B cell (primary cell): Measurements from ENCODE around the gene ARHGAP4. TPM values are rescaled to one million over a fixed set of nuclear protein-coding genes. Genes with fewer than 3 reads are reported as not detected.

Source experiments
- ATAC-seq: fragments of 200-7000 bp; cut with Tn5 transposase; one replicate; pipeline ENCODE4 v1.10.0; 2021; ENCODE audit warnings: low read depth, mild to moderate bottlenecking, moderate number of reproducible peaks, moderate library complexity
- CTCF ChIA-PET: fragments of 350-600 bp; sonication (Branson Sonifier 250); formaldehyde crosslinking; loops from one replicate; lab custom pipeline; 2021; ENCODE audit warnings: antibody characterized with exemption, inconsistent platforms; lab: Charles Lee
- POLR2A ChIA-PET: fragments of 350-600 bp; sonication (Branson Sonifier 250); formaldehyde crosslinking; loops from one replicate; lab custom pipeline; 2021; ENCODE audit warnings: antibody characterized with exemption; lab: Charles Lee
- DNase-seq: peaks from one replicate; pipeline ENCODE4 v3.0.0; 2013
- H2AFZ ChIP-seq: 2 replicates; pipeline ENCODE4 v1.6.1; 2012; ENCODE audit warnings: mild to moderate bottlenecking, low read depth, low read length; ENCODE audit not compliant: insufficient read depth, poor library complexity, severe bottlenecking
- H3K27ac ChIP-seq, 2 donors: 1 replicate in 1 of 2; 2 replicates in 1 of 2; pipeline ENCODE4 v1.5.1; 2012 to 2013; ENCODE audit warnings: low read length in 2 of 2, mild to moderate bottlenecking in 2 of 2, moderate library complexity in 1 of 2
- H3K27me3 ChIP-seq, 4 experiments: fragments of 200-600 bp in 1 of 4; sonication (generic) in 1 of 4; replicated peaks in 1 of 4; 1 replicate in 2 of 4; 2 replicates in 2 of 4; pipeline versions ENCODE4 v1.6.1 to v1.7.0; 2013 to 2016; ENCODE audit warnings: low read length in 3 of 4, mild to moderate bottlenecking in 2 of 4, mixed read lengths in 1 of 4, moderate library complexity in 1 of 4; ENCODE audit not compliant: insufficient read depth in 4 of 4, control insufficient read depth in 3 of 4; ENCODE audit errors: control extremely low read depth in 1 of 4
- H3K36me3 ChIP-seq, 2 experiments: replicated peaks in 1 of 2; 1 replicate in 1 of 2; 2 replicates in 1 of 2; pipeline versions ENCODE4 v1.6.1 to v1.7.1; 2013; ENCODE audit warnings: low read length in 1 of 2; ENCODE audit not compliant: insufficient read depth in 2 of 2, control insufficient read depth in 1 of 2; ENCODE audit errors: control extremely low read depth in 1 of 2, extremely low read depth in 1 of 2
- H3K4me1 ChIP-seq, 2 donors: fragments of 200-600 bp in 1 of 2; sonication (generic) in 1 of 2; 1 replicate in 1 of 2; 2 replicates in 1 of 2; pipeline versions ENCODE4 v1.5.1 to v1.6.1; 2013 to 2017; ENCODE audit warnings: low read length in 2 of 2; ENCODE audit not compliant: control insufficient read depth in 2 of 2, insufficient read depth in 2 of 2
- H3K4me2 ChIP-seq: replicated peaks from 2 replicates; pipeline ENCODE3; 2012; ENCODE audit warnings: mild to moderate bottlenecking, low read depth, low read length; ENCODE audit not compliant: poor library complexity, severe bottlenecking
- H3K4me3 ChIP-seq, 5 experiments: fragments of 200-600 bp in 1 of 5; sonication (generic) in 1 of 5; 1 replicate in 3 of 5; 2 replicates in 2 of 5; pipeline versions ENCODE4 v1.5.1 to v1.7.0; 2011 to 2016; ENCODE audit warnings: low read length in 4 of 5, mild to moderate bottlenecking in 4 of 5, low read depth in 2 of 5, control low read depth in 1 of 5, moderate library complexity in 1 of 5; ENCODE audit not compliant: insufficient read depth in 1 of 5; ENCODE audit errors: control extremely low read depth in 1 of 5, extremely low read depth in 1 of 5
- H3K79me2 ChIP-seq: fragments of 200-600 bp; sonication (generic); one replicate; pipeline ENCODE4 v1.6.0; 2016; ENCODE audit warnings: low read length; ENCODE audit not compliant: control insufficient read depth, insufficient read depth
- H3K9ac ChIP-seq: fragments of 200-600 bp; sonication (generic); 2 replicates; pipeline ENCODE4 v1.6.1; 2017; ENCODE audit warnings: mild to moderate bottlenecking, low read length, moderate library complexity
- H3K9me3 ChIP-seq, 3 donors: one replicate each; pipeline versions ENCODE4 v1.6.1 to v1.7.1; 2013; ENCODE audit warnings: low read length in 2 of 3; ENCODE audit not compliant: control insufficient read depth in 2 of 3, insufficient read depth in 1 of 3; ENCODE audit errors: control extremely low read depth in 1 of 3
- H4K20me1 ChIP-seq: 2 replicates; pipeline ENCODE4 v1.6.0; 2012; ENCODE audit warnings: mild to moderate bottlenecking, low read length; ENCODE audit not compliant: insufficient read depth, control insufficient read depth, poor library complexity, severe bottlenecking
- H3K27ac Mint-ChIP-seq: one replicate; pipeline ENCODE4 v1.8.0; 2021; ENCODE audit warnings: mixed read lengths
- H3K27me3 Mint-ChIP-seq: one replicate; pipeline ENCODE4 v1.8.0; 2021; ENCODE audit warnings: mixed read lengths
- H3K4me1 Mint-ChIP-seq: one replicate; pipeline ENCODE4 v1.8.0; 2021; ENCODE audit warnings: mixed read lengths
- H3K4me3 Mint-ChIP-seq: one replicate; pipeline ENCODE4 v1.8.0; 2021; ENCODE audit warnings: mixed read lengths
- H3K9me3 Mint-ChIP-seq: one replicate; pipeline ENCODE4 v1.8.0; 2022; ENCODE audit warnings: mixed read lengths; ENCODE audit not compliant: insufficient read depth
- EZH2 ChIP-seq: IDR thresholded peaks from 2 replicates; pipeline ENCODE4 v1.6.1; 2012; ENCODE audit warnings: borderline replicate concordance, low read depth, mild to moderate bottlenecking, moderate library complexity, low read length; ENCODE audit not compliant: insufficient read depth, poor library complexity, severe bottlenecking
- WGBS: methylation state at CpG from one replicate; pipeline ENCODE4 v1.1.5; 2013; ENCODE audit warnings: missing lambda C conversion rate; ENCODE audit not compliant: insufficient coverage; 5-methylcytosine and 5-hydroxymethylcytosine counted together
- intact Hi-C: fragments of 100-400 bp; cut with micrococcal nuclease; formaldehyde crosslinking; loops from one replicate; pipeline ENCODE4 v1.10.0; 2022
- polyA plus RNA-seq: library from polyadenylated mRNA; depleted of rRNA; stranded (reverse); fragments of >200 nt; gene quantifications from 2 replicates; pipeline ENCODE4 v1.2.3, GENCODE V29; 2012
- total RNA-seq, 2 donors: library from RNA; stranded (reverse); fragments of 120-200 nt in 1 of 2; gene quantifications; 1 replicate in 1 of 2; 2 replicates in 1 of 2; pipeline versions ENCODE4 v1.2.3 to v1.2.4, GENCODE V29; 2013 to 2022
- TF ChIP-seq, protein P1 (sequence below): fragments of 200-600 bp; IDR thresholded peaks from one replicate; pipeline ENCODE4 v1.8.0; 2022; ENCODE audit warnings: antibody characterized with exemption, mild to moderate bottlenecking

ARHGAP4 gene
- total and polyA plus RNA-seq, 2 donors (not counting 1 experiment from before 2014, with no cell fraction given): 242 to 711 TPM

DNA sequence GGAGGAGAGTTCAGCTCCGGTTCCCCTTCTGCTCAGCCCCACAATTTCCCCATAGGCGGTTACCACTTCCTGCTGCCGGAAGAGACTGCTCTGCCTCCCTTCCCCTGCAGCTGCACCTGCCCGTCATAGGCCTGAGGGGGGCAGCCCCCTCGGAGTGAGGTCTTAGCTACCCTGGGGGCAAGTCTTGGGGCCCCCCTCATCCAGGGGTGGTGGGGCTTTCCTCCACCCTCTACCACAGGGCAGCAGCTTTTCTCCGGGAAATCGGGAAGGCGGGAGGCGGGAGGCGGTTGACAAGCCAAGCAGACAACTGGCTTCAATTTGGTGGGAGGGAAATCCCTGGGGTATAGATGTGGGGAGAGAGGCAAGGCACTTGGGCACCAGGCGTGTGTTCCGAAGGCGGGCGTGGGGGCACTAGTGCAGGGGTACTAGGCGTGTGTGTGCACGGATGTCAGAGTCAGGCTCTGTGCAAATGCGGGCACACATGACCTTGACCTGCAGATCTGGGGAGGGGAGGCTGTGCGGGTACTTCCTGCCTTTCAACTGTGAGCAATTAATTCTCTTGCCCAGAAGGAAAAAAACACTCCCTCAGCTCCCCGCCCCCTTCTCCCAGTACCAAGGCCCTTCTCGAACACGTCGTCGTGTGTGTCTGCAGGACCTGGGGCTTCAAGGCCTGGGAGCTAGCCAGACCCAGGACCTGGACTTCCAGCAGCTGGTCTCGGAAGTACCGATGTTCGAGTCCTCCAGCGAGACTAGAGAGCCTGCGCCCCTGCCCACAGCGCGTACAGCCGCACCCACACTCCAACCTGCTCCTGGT is 1.0 kb upstream of the ARHGAP4 start:
- intact Hi-C loops: loop anchor here (1.0 to 5.0 kb wide), 3 partner anchors 8 to 444 kb away; partner anchors contain the start of genes L1CAM and NAA10
- H3K4me3 ChIP-seq: peak overlapping the region; percentile 73 to 88 (median 78)
- peak overlapping the region; percentile 39 for H2AFZ ChIP-seq
- H4K20me1 ChIP-seq: peaks cover 14% of the 10 kb centered on the region
- no peaks in the 10 kb centered on the region for H3K27me3 Mint-ChIP-seq
- peak; percentile 48 for ATAC-seq
- POLR2A ChIA-PET: interaction anchor here (0.5 to 5.2 kb wide), 17 partner anchors 9 to 563 kb away, joined by 3 to 58 read pairs (median 5); partner anchors contain the start of genes HCFC1, IDH3G, RENBP and RPL10
- peak overlapping the region; percentile 98 for H3K4me2 ChIP-seq
- peak overlapping the region; percentile 96 for H3K9ac ChIP-seq
- H3K27ac ChIP-seq: peak overlapping the region; percentile 96 to 98
- peaks cover 43 to 56% of the 10 kb centered on the region in 2 donors for H3K4me1 ChIP-seq
- H3K27me3 ChIP-seq: no peaks in the 10 kb centered on the region
- no peaks in the 10 kb centered on the region for H3K9me3 Mint-ChIP-seq
- H3K9me3 ChIP-seq: no peaks in the 10 kb centered on the region
- peak overlapping the region; percentile 98 for H3K27ac Mint-ChIP-seq
- peaks cover 0 to 26% of the 10 kb centered on the region in 2 experiments for H3K36me3 ChIP-seq
- peaks cover 32% of the 10 kb centered on the region for H3K79me2 ChIP-seq
- TF ChIP-seq, protein P1, sequence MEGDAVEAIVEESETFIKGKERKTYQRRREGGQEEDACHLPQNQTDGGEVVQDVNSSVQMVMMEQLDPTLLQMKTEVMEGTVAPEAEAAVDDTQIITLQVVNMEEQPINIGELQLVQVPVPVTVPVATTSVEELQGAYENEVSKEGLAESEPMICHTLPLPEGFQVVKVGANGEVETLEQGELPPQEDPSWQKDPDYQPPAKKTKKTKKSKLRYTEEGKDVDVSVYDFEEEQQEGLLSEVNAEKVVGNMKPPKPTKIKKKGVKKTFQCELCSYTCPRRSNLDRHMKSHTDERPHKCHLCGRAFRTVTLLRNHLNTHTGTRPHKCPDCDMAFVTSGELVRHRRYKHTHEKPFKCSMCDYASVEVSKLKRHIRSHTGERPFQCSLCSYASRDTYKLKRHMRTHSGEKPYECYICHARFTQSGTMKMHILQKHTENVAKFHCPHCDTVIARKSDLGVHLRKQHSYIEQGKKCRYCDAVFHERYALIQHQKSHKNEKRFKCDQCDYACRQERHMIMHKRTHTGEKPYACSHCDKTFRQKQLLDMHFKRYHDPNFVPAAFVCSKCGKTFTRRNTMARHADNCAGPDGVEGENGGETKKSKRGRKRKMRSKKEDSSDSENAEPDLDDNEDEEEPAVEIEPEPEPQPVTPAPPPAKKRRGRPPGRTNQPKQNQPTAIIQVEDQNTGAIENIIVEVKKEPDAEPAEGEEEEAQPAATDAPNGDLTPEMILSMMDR: no peak
- no peak for TF ChIP-seq EZH2
- CTCF ChIA-PET: interaction anchor here (0.6 to 13.1 kb wide), 5 partner anchors 11 to 110 kb away, joined by 3 to 325 read pairs (median 3); partner anchors contain the start of gene RENBP
- DNase-seq: peak; percentile 92
- peak overlapping the region; percentile 92 for H3K4me3 Mint-ChIP-seq
- 0% methylated on average over 17 of the region's 31 CpGs for WGBS
- H3K4me1 Mint-ChIP-seq: peaks cover 45% of the 10 kb centered on the region
